ENCODE measurements around the gene TRIML2.
A peak's percentile ranks its signal among the peaks of the same experiment; 100 is the strongest.

The TRIML2 gene

GRCh38 chr4:188139141-188139540 lies 29.7 kb upstream of the TRIML2 start, which contains the start of gene TRIML1:
TRIML1 (plus strand) TSS chr4:188139441; CDS start chr4:188139559, 118 bp downstream.
- TF ChIP-seq CTCF (IDR thresholded peaks at IDR 0.05; ENCODE audit: poor library complexity, severe bottlenecking), result no peak
- no peak within 1 kb of the TSS for H3K4me3 ChIP-seq (ENCODE audit: severe bottlenecking)
- H3K27ac ChIP-seq (ENCODE audit: poor library complexity, severe bottlenecking), result no peak within 1 kb of the TSS
- no peaks in the 10 kb centered on the region for H3K27me3 ChIP-seq (ENCODE audit: insufficient read depth, poor library complexity, severe bottlenecking)
- H3K4me1 ChIP-seq (ENCODE audit: insufficient read depth, poor library complexity, severe bottlenecking), result no peaks in the 10 kb centered on the region
- H3K9me3 ChIP-seq (ENCODE audit: severe bottlenecking), result no peaks in the 10 kb centered on the region
- no peak for DNase-seq (ENCODE audit: low spot score)
- ATAC-seq (ENCODE audit: low read depth), result no peak
- no peaks in the 10 kb centered on the region for H3K36me3 ChIP-seq (ENCODE audit: low read depth)

- Histone ChIP-seq H3K4me3 (ENCODE audit: severe bottlenecking) (no peak overlapping the region), H3K36me3 (ENCODE audit: low read depth) (no peaks in the 10 kb centered on the region), H3K4me1 (ENCODE audit: insufficient read depth, poor library complexity, severe bottlenecking) (no peaks in the 10 kb centered on the region), H3K9me3 (ENCODE audit: severe bottlenecking) (no peaks in the 10 kb centered on the region), H3K27me3 (ENCODE audit: insufficient read depth, poor library complexity, severe bottlenecking) (no peaks in the 10 kb centered on the region), H3K27ac (ENCODE audit: poor library complexity, severe bottlenecking) (no peak overlapping the region)
- no peak for ATAC-seq (ENCODE audit: low read depth)
- no peak for TF ChIP-seq CTCF (IDR thresholded peaks at IDR 0.05; ENCODE audit: poor library complexity, severe bottlenecking)
- no peak for DNase-seq (ENCODE audit: low spot score)
These were observed 28.8 kb upstream of the TRIML2 start for GRCh38 chr4:188138227-188138626.

- ATAC-seq (ENCODE audit: low read depth) (no peak), DNase-seq (ENCODE audit: low spot score) (no peak)
- Histone ChIP-seq H3K4me1 (ENCODE audit: insufficient read depth, poor library complexity, severe bottlenecking) (peaks cover 6% of the 10 kb centered on the region), H3K4me3 (ENCODE audit: severe bottlenecking) (no peak overlapping the region), H3K27ac (ENCODE audit: poor library complexity, severe bottlenecking) (no peak overlapping the region), H3K36me3 (ENCODE audit: low read depth) (no peaks in the 10 kb centered on the region), H3K27me3 (ENCODE audit: insufficient read depth, poor library complexity, severe bottlenecking) (no peaks in the 10 kb centered on the region), H3K9me3 (ENCODE audit: severe bottlenecking) (no peaks in the 10 kb centered on the region)
- TF ChIP-seq CTCF (IDR thresholded peaks at IDR 0.05; ENCODE audit: poor library complexity, severe bottlenecking), result no peak
These were observed 22.8 kb upstream of the TRIML2 start for GRCh38 chr4:188132232-188132631.

- Histone ChIP-seq H3K9me3 (ENCODE audit: severe bottlenecking) (no peaks in the 10 kb centered on the region), H3K4me3 (ENCODE audit: severe bottlenecking) (no peak overlapping the region), H3K27me3 (ENCODE audit: insufficient read depth, poor library complexity, severe bottlenecking) (no peaks in the 10 kb centered on the region), H3K27ac (ENCODE audit: poor library complexity, severe bottlenecking) (no peak overlapping the region), H3K36me3 (ENCODE audit: low read depth) (no peaks in the 10 kb centered on the region), H3K4me1 (ENCODE audit: insufficient read depth, poor library complexity, severe bottlenecking) (peaks cover 9% of the 10 kb centered on the region)
- DNase-seq (ENCODE audit: low spot score), result no peak
- no peak for ATAC-seq (ENCODE audit: low read depth)
- no peak for TF ChIP-seq CTCF (IDR thresholded peaks at IDR 0.05; ENCODE audit: poor library complexity, severe bottlenecking)
These were observed 21.0 kb upstream of the TRIML2 start for GRCh38 chr4:188130355-188130754.

- ATAC-seq (ENCODE audit: low read depth) (peak; percentile 100), DNase-seq (ENCODE audit: low spot score) (no peak)
- Histone ChIP-seq H3K36me3 (ENCODE audit: low read depth) (no peaks in the 10 kb centered on the region), H3K4me1 (ENCODE audit: insufficient read depth, poor library complexity, severe bottlenecking) (peaks cover 9% of the 10 kb centered on the region), H3K27me3 (ENCODE audit: insufficient read depth, poor library complexity, severe bottlenecking) (no peaks in the 10 kb centered on the region), H3K27ac (ENCODE audit: poor library complexity, severe bottlenecking) (peak overlapping the region; percentile 36), H3K4me3 (ENCODE audit: severe bottlenecking) (no peak overlapping the region), H3K9me3 (ENCODE audit: severe bottlenecking) (no peaks in the 10 kb centered on the region)
- TF ChIP-seq CTCF (IDR thresholded peaks at IDR 0.05; ENCODE audit: poor library complexity, severe bottlenecking), result no peak
These were observed 17.9 kb upstream of the TRIML2 start for GRCh38 chr4:188127214-188127874.

Measured in RWPE2 (cell line).